ENCODE data around the gene KLK12. TPM values are rescaled to one million over a fixed set of nuclear protein-coding genes. Genes with fewer than 3 reads are reported as not detected.

Gene KLK12
- polyA plus RNA-seq, 1 experiment: not detected

DNA sequence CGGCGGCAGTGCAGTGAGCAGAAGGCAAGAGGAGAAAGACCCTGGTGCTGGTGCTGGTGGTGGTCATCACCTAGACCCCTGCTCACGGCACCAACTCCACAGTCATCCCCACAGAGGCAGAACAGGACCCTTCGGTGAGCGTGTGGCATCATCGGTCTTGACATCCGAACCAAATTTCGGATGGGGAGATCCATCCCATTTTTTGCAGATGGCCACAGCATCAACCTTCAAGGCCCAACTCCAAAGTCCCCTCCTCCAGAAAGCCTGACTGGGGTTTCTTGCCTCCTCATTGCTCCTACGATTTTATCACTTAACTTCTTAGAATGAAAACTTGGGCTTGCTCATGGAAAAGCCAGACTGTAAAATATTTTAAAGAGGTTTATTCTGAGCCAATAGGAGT is 8.7 kb upstream of the KLK12 start:
- DNase-seq (ENCODE audit: low read depth): no peak
- Histone ChIP-seq H3K4me3 (ENCODE audit: low read depth, low read length) (no peak overlapping the region), H3K27me3 (ENCODE audit: control insufficient read depth, insufficient read depth, low read length) (no peaks in the 10 kb centered on the region), H3K36me3 (ENCODE audit: control insufficient read depth, insufficient read depth, low read length) (no peaks in the 10 kb centered on the region)
- ChIA-PET CTCF (no interaction called here), POLR2A (no interaction called here)
- TF ChIP-seq, protein P1, sequence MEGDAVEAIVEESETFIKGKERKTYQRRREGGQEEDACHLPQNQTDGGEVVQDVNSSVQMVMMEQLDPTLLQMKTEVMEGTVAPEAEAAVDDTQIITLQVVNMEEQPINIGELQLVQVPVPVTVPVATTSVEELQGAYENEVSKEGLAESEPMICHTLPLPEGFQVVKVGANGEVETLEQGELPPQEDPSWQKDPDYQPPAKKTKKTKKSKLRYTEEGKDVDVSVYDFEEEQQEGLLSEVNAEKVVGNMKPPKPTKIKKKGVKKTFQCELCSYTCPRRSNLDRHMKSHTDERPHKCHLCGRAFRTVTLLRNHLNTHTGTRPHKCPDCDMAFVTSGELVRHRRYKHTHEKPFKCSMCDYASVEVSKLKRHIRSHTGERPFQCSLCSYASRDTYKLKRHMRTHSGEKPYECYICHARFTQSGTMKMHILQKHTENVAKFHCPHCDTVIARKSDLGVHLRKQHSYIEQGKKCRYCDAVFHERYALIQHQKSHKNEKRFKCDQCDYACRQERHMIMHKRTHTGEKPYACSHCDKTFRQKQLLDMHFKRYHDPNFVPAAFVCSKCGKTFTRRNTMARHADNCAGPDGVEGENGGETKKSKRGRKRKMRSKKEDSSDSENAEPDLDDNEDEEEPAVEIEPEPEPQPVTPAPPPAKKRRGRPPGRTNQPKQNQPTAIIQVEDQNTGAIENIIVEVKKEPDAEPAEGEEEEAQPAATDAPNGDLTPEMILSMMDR (IDR thresholded peaks at IDR 0.05; ENCODE audit: insufficient read depth, low read depth, low read length): no peak

DNA sequence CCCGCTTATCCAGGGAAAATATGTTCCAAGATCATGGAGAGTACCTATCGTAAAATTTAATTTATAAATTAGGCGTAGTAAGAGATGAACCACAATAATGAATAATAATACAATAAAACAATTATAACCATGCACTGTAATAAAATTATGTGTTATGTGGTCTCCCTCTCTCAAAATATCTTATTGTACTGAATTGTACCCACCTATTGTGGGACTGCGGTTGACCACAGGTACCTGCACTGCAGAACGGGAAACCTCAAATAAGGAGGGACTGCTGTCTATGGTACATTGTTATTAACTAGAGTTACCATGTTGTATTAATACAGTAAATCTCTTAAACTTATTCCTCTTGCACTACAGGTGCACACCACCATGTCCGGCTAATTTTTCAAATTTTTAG is 5.3 kb upstream of the KLK12 start:
- Histone ChIP-seq H3K27me3 (ENCODE audit: control insufficient read depth, insufficient read depth, low read length) (no peaks in the 10 kb centered on the region), H3K36me3 (ENCODE audit: control insufficient read depth, insufficient read depth, low read length) (no peaks in the 10 kb centered on the region), H3K4me3 (ENCODE audit: low read depth, low read length) (no peak overlapping the region)
- TF ChIP-seq, protein P1 (IDR thresholded peaks at IDR 0.05; ENCODE audit: insufficient read depth, low read depth, low read length): no peak
- DNase-seq (ENCODE audit: low read depth): no peak
- ChIA-PET POLR2A (no interaction called here), CTCF (no interaction called here)

DNA sequence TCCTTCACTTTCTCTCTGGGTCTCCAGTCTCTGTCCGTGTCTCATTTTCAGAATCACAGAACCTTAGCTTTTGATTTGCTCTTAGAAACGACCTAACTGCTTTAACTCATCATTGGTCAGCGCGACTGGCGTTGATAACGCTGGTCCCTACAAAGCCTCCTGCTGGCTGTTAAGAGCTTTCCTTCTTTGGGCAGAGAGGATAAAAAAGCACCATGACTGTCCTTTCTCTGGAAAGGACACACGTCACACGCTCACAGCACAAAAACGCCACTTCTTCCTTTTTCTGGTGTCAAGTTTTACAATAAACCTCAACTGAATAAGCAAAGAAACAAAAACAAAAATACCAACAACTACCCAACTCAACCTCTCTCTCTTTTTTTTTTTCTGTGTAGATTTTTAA is 1.7 kb upstream of the KLK12 start:
- ChIA-PET POLR2A (no interaction called here), CTCF (no interaction called here)
- TF ChIP-seq, protein P1 (IDR thresholded peaks at IDR 0.05; ENCODE audit: insufficient read depth, low read depth, low read length): no peak
- H3K36me3 ChIP-seq (ENCODE audit: control insufficient read depth, insufficient read depth, low read length): no peaks in the 10 kb centered on the region
- no peaks in the 10 kb centered on the region for H3K27me3 ChIP-seq (ENCODE audit: control insufficient read depth, insufficient read depth, low read length)
- no peak for DNase-seq (ENCODE audit: low read depth)
- H3K4me3 ChIP-seq (ENCODE audit: low read depth, low read length): no peak overlapping the region

DNA sequence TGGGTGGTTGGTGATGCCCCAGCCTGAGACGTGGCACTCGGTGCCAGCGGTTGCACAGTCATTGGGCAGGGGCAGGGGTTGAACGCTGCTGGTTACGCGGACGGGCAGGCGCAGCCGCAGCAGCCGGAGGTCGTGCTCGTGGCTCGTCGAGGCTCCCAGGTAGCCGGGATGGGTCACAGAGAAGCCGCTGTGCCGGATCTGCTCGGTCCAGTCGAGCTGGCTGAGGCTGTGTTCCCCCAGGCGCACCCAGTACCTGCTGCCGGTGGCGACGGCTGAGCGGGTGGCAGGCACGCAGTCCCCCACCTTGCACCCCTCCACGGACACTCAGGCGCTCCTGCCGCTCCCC is 2.9 kb downstream of the KLK12 start:
- Histone ChIP-seq H3K36me3 (ENCODE audit: control insufficient read depth, insufficient read depth, low read length) (no peaks in the 10 kb centered on the region), H3K4me3 (ENCODE audit: low read depth, low read length) (no peak overlapping the region), H3K27me3 (ENCODE audit: control insufficient read depth, insufficient read depth, low read length) (no peaks in the 10 kb centered on the region)
- CTCF ChIA-PET: no interaction called here
- TF ChIP-seq, protein P1 (IDR thresholded peaks at IDR 0.05; ENCODE audit: insufficient read depth, low read depth, low read length): no peak
- DNase-seq (ENCODE audit: low read depth): no peak
- POLR2A ChIA-PET: no interaction called here

DNA sequence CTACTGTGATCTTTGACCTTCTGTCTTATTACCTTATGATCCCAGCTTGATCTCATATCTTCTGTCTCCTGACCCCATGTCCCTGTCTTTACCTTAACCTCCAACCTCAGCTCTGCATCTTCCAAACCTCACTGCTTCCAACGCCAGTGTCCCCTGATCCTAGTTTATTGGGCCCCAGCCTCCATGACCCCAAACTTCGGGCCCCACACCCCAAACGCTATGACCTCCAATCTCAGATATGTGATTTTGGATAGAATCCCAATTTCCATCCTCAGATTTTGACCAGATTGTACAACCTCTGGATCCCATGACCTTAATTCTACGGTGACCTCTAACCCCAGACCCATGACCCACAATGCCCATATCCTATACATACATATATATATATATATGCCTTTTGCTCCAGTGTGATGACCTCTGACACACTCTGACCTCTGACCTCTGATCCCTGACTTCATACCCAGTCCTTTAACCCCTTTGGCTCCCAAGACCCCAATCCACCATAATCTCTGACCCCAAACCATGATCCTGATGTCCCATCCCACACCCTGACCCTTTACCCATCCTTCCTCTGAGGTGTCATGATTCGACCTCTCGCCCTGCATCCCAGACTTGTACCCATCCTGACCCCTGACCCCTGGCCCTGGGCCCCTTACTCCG is 3.5 kb downstream of the KLK12 start:
- CTCF ChIA-PET: no interaction called here
- TF ChIP-seq, protein P1 (IDR thresholded peaks at IDR 0.05; ENCODE audit: insufficient read depth, low read depth, low read length): no peak
- DNase-seq (ENCODE audit: low read depth): no peak
- Histone ChIP-seq H3K4me3 (ENCODE audit: low read depth, low read length) (no peak overlapping the region), H3K27me3 (ENCODE audit: control insufficient read depth, insufficient read depth, low read length) (no peaks in the 10 kb centered on the region), H3K36me3 (ENCODE audit: control insufficient read depth, insufficient read depth, low read length) (no peaks in the 10 kb centered on the region)
- POLR2A ChIA-PET: no interaction called here
